HEK293 (cell line): ENCODE measurements around the gene SLC25A1.
A peak's percentile ranks its signal among the peaks of the same experiment; 100 is the strongest.

ENCODE experiments used
- FEZF1 ChIP-seq: fragments of 450-650 bp; formaldehyde crosslinking; IDR thresholded peaks from 2 replicates; pipeline ENCODE4 v1.5.1; 2016; ENCODE audit warnings: missing biosample characterization, missing genetic modification characterization
- GLI2 ChIP-seq: fragments of 450-650 bp; formaldehyde crosslinking; IDR thresholded peaks from 2 replicates; pipeline ENCODE4; 2017; ENCODE audit warnings: missing biosample characterization, missing genetic modification characterization, low read depth, borderline replicate concordance
- GLIS2 ChIP-seq: fragments of 450-650 bp; formaldehyde crosslinking; IDR thresholded peaks from 2 replicates; pipeline ENCODE4 v1.5.1; 2016; ENCODE audit warnings: missing biosample characterization, missing genetic modification characterization
- IKZF3 ChIP-seq: fragments of 450-650 bp; IDR thresholded peaks from 2 replicates; pipeline ENCODE4 v1.5.0; 2018; ENCODE audit warnings: missing biosample characterization, mild to moderate bottlenecking, missing genetic modification characterization, moderate library complexity
- KLF9 ChIP-seq: fragments of 450-650 bp; formaldehyde crosslinking; IDR thresholded peaks from 2 replicates; pipeline ENCODE4 v1.5.1; 2016; ENCODE audit warnings: missing biosample characterization, missing genetic modification characterization, low read depth
- PATZ1 ChIP-seq: fragments of 450-650 bp; formaldehyde crosslinking; IDR thresholded peaks from 2 replicates; pipeline ENCODE4 v1.5.1; 2016; ENCODE audit warnings: missing biosample characterization, missing genetic modification characterization
- SCRT1 ChIP-seq: fragments of 450-650 bp; formaldehyde crosslinking; IDR thresholded peaks from 2 replicates; pipeline ENCODE4 v1.5.1; 2016; ENCODE audit warnings: missing biosample characterization, missing genetic modification characterization, borderline replicate concordance
- YY1 ChIP-seq: fragments of 450-650 bp; formaldehyde crosslinking; IDR thresholded peaks from 2 replicates; pipeline ENCODE4 v1.5.1; 2018; ENCODE audit warnings: missing biosample characterization, missing genetic modification characterization
- ZBTB8A ChIP-seq: fragments of 450-650 bp; formaldehyde crosslinking; IDR thresholded peaks from 2 replicates; pipeline ENCODE4 v1.5.1; 2016; ENCODE audit warnings: missing biosample characterization, missing genetic modification characterization
- ZNF112 ChIP-seq: fragments of 450-650 bp; formaldehyde crosslinking; IDR thresholded peaks from 2 replicates; pipeline ENCODE4 v1.5.0; 2017; ENCODE audit warnings: missing biosample characterization, missing genetic modification characterization
- ZNF140 ChIP-seq: fragments of 450-650 bp; formaldehyde crosslinking; IDR thresholded peaks from 2 replicates; pipeline ENCODE4 v1.5.1; 2016; ENCODE audit warnings: missing biosample characterization, missing genetic modification characterization
- ZNF155 ChIP-seq: fragments of 450-650 bp; formaldehyde crosslinking; IDR thresholded peaks from 2 replicates; pipeline ENCODE4 v1.5.1; 2016; ENCODE audit warnings: missing biosample characterization, missing genetic modification characterization
- ZNF174 ChIP-seq: fragments of 450-650 bp; formaldehyde crosslinking; IDR thresholded peaks from 2 replicates; pipeline ENCODE4 v1.5.0; 2017; ENCODE audit warnings: missing biosample characterization, mild to moderate bottlenecking, missing genetic modification characterization
- ZNF23 ChIP-seq: fragments of 450-650 bp; formaldehyde crosslinking; IDR thresholded peaks from 2 replicates; pipeline ENCODE4 v1.5.1; 2016; ENCODE audit warnings: missing biosample characterization, missing genetic modification characterization, borderline replicate concordance
- ZNF292 ChIP-seq: fragments of 450-650 bp; formaldehyde crosslinking; IDR thresholded peaks from 2 replicates; pipeline ENCODE4 v1.5.1; 2016; ENCODE audit warnings: low read depth, missing biosample characterization, missing genetic modification characterization, borderline replicate concordance
- ZNF302 ChIP-seq: fragments of 450-650 bp; formaldehyde crosslinking; IDR thresholded peaks from 2 replicates; pipeline ENCODE4 v1.5.1; 2016; ENCODE audit warnings: missing biosample characterization, missing genetic modification characterization, low read depth
- ZNF311 ChIP-seq: fragments of 450-650 bp; formaldehyde crosslinking; IDR thresholded peaks from 2 replicates; pipeline ENCODE4 v1.5.1; 2017; ENCODE audit warnings: missing biosample characterization, missing genetic modification characterization, borderline replicate concordance
- ZNF335 ChIP-seq: fragments of 450-650 bp; formaldehyde crosslinking; conservative IDR thresholded peaks from 2 replicates; pipeline ENCODE4 v1.5.1; 2016; ENCODE audit warnings: missing biosample characterization, missing genetic modification characterization
- ZNF391 ChIP-seq: fragments of 450-650 bp; formaldehyde crosslinking; IDR thresholded peaks from 2 replicates; pipeline ENCODE4 v1.5.1; 2016; ENCODE audit warnings: low read depth, missing biosample characterization, missing genetic modification characterization, borderline replicate concordance
- ZNF404 ChIP-seq: fragments of 450-650 bp; formaldehyde crosslinking; IDR thresholded peaks from 2 replicates; pipeline ENCODE4 v1.5.1; 2017; ENCODE audit warnings: missing biosample characterization, missing genetic modification characterization
- ZNF426 ChIP-seq: fragments of 450-650 bp; formaldehyde crosslinking; IDR thresholded peaks from 2 replicates; pipeline ENCODE4 v1.5.1; 2017; ENCODE audit warnings: missing biosample characterization, missing genetic modification characterization, mild to moderate bottlenecking, inconsistent platforms, moderate library complexity
- ZNF514 ChIP-seq: fragments of 450-650 bp; formaldehyde crosslinking; IDR thresholded peaks from 2 replicates; pipeline ENCODE4 v1.5.1; 2016; ENCODE audit warnings: missing biosample characterization, missing genetic modification characterization
- ZNF548 ChIP-seq: fragments of 450-650 bp; formaldehyde crosslinking; IDR thresholded peaks from 2 replicates; pipeline ENCODE4 v1.5.1; 2016; ENCODE audit warnings: missing biosample characterization, missing genetic modification characterization
- ZNF610 ChIP-seq: fragments of 450-650 bp; formaldehyde crosslinking; IDR thresholded peaks from 2 replicates; pipeline ENCODE4 v1.5.1; 2016; ENCODE audit warnings: missing biosample characterization, missing genetic modification characterization, borderline replicate concordance
- ZNF621 ChIP-seq: fragments of 450-650 bp; formaldehyde crosslinking; IDR thresholded peaks from 2 replicates; pipeline ENCODE4 v1.5.1; 2017; ENCODE audit warnings: missing biosample characterization, missing genetic modification characterization
- ZNF623 ChIP-seq: fragments of 450-650 bp; formaldehyde crosslinking; IDR thresholded peaks from 2 replicates; pipeline ENCODE4 v1.5.1; 2016; ENCODE audit warnings: missing biosample characterization, missing genetic modification characterization
- ZNF624 ChIP-seq: fragments of 450-650 bp; formaldehyde crosslinking; IDR thresholded peaks from 2 replicates; pipeline ENCODE4 v1.5.1; 2017; ENCODE audit warnings: missing biosample characterization, missing genetic modification characterization
- ZNF626 ChIP-seq: fragments of 450-650 bp; sonication (Bioruptor Pico); formaldehyde crosslinking; IDR thresholded peaks from 2 replicates; pipeline ENCODE4 v1.5.1; 2018; ENCODE audit warnings: missing biosample characterization, missing genetic modification characterization, inconsistent platforms
- ZNF670 ChIP-seq: fragments of 450-650 bp; formaldehyde crosslinking; IDR thresholded peaks from 2 replicates; pipeline ENCODE4 v1.5.1; 2016; ENCODE audit warnings: missing biosample characterization, missing genetic modification characterization, low read depth
- ZNF747 ChIP-seq: fragments of 450-650 bp; formaldehyde crosslinking; IDR thresholded peaks from 2 replicates; pipeline ENCODE4 v1.5.1; 2016; ENCODE audit warnings: missing biosample characterization, missing genetic modification characterization
- ZNF776 ChIP-seq: fragments of 450-650 bp; formaldehyde crosslinking; IDR thresholded peaks from 2 replicates; pipeline ENCODE4 v1.5.0; 2017; ENCODE audit warnings: missing biosample characterization, missing genetic modification characterization, borderline replicate concordance
- ZNF791 ChIP-seq: fragments of 450-650 bp; formaldehyde crosslinking; IDR thresholded peaks from 2 replicates; pipeline ENCODE4 v1.5.1; 2016; ENCODE audit warnings: missing biosample characterization, missing genetic modification characterization
- TF ChIP-seq, protein P1 (sequence below): fragments of 450-650 bp; formaldehyde crosslinking; IDR thresholded peaks from 2 replicates; pipeline ENCODE4 v1.5.0; 2017; ENCODE audit warnings: missing biosample characterization, missing genetic modification characterization, borderline replicate concordance
- TF ChIP-seq, protein P2 (sequence below): fragments of 450-650 bp; formaldehyde crosslinking; IDR thresholded peaks from 2 replicates; pipeline ENCODE4 v1.5.1; 2016; ENCODE audit warnings: missing biosample characterization, missing genetic modification characterization

The SLC25A1 gene

DNA sequence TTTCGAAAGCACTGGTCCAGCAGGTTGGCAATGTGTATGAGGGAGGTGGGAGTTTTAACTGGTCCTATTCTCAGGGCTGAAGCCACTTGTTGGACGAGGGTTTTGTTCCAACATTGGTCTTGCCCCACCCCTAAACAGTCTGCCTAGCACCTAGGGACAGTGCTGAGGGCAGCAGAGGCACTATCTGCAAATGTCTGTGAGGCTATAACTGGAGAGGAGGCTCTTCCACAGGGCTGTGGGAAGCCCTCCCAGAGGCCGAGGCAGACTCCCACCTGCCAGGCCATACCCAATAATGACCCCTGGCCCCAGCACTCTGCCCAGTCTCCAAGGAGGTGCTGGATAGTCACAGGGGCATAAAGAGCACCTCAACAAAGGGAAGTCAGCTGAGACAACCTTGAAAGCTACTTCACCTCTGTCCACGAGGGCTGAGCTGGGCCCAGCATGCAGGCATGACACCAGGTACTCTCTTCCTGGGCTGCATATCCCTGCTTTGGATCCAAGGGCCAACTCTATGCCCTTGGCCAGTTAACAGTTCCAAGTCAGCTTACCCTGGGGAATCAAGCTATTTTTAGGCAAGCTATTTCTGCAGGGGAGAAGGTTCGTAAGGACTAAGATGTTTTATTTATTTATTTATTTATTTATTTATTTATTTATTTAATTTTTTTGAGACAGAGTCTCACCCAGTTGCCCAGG, 40.2 kb upstream of the SLC25A1 start (continued):
- no peak for TF ChIP-seq PATZ1 (tag by site-specific recombination)
- TF ChIP-seq, protein P1, sequence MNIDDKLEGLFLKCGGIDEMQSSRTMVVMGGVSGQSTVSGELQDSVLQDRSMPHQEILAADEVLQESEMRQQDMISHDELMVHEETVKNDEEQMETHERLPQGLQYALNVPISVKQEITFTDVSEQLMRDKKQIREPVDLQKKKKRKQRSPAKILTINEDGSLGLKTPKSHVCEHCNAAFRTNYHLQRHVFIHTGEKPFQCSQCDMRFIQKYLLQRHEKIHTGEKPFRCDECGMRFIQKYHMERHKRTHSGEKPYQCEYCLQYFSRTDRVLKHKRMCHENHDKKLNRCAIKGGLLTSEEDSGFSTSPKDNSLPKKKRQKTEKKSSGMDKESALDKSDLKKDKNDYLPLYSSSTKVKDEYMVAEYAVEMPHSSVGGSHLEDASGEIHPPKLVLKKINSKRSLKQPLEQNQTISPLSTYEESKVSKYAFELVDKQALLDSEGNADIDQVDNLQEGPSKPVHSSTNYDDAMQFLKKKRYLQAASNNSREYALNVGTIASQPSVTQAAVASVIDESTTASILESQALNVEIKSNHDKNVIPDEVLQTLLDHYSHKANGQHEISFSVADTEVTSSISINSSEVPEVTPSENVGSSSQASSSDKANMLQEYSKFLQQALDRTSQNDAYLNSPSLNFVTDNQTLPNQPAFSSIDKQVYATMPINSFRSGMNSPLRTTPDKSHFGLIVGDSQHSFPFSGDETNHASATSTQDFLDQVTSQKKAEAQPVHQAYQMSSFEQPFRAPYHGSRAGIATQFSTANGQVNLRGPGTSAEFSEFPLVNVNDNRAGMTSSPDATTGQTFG (tag by site-specific recombination): no peak
- TF ChIP-seq ZNF155: 0 out of 2 replicates have a peak, but pooled peaks have one; percentile 44
- peak; percentile 85 for TF ChIP-seq ZNF404 (tag by site-specific recombination)
- no peak for TF ChIP-seq GLIS2 (tag by site-specific recombination)
- no peak for TF ChIP-seq YY1 (tag by site-specific recombination)
- no peak for TF ChIP-seq ZNF548 (tag by site-specific recombination)
- TF ChIP-seq ZNF776 (tag by site-specific recombination): no peak
- peak; percentile 44; the same call in 1 of the 2 replicates for TF ChIP-seq ZNF292 (tag by site-specific recombination)
- no peak for TF ChIP-seq ZNF112 (tag by site-specific recombination)
- peak; percentile 42; the same call in 1 of the 2 replicates for TF ChIP-seq ZNF610
- no peak for TF ChIP-seq ZNF624 (tag by site-specific recombination)
- 0 out of 2 replicates have a peak, but pooled peaks have one; percentile 50 for TF ChIP-seq ZNF670 (tag by site-specific recombination)
- no peak for TF ChIP-seq ZNF335 (tag by site-specific recombination)
- no peak for TF ChIP-seq ZNF23
- TF ChIP-seq ZNF747 (tag by site-specific recombination): no peak
- TF ChIP-seq ZNF140 (tag by site-specific recombination): peak; percentile 92; the same call in 1 of the 2 replicates
- TF ChIP-seq ZNF302 (tag by site-specific recombination): 0 out of 2 replicates have a peak, but pooled peaks have one; percentile 61
- no peak for TF ChIP-seq ZNF174 (tag by site-specific recombination)
- TF ChIP-seq FEZF1: no peak
- peak; percentile 88 for TF ChIP-seq ZBTB8A
- TF ChIP-seq ZNF621: no peak
- TF ChIP-seq KLF9 (tag by site-specific recombination): no peak
- TF ChIP-seq ZNF626 (tag by site-specific recombination): no peak
- TF ChIP-seq SCRT1 (tag by site-specific recombination): peak; percentile 83
- peak; percentile 90 for TF ChIP-seq ZNF623 (tag by site-specific recombination)
- no peak for TF ChIP-seq ZNF311 (tag by site-specific recombination)
- TF ChIP-seq IKZF3: no peak
- TF ChIP-seq ZNF514: peak; percentile 90
- peak; percentile 98 for TF ChIP-seq ZNF426 (tag by site-specific recombination)
- peak; percentile 67; the same call in 1 of the 2 replicates for TF ChIP-seq GLI2 (tag by site-specific recombination)
- TF ChIP-seq ZNF791 (tag by site-specific recombination): peak; percentile 83; the same call in 1 of the 2 replicates
- no peak for TF ChIP-seq ZNF391 (tag by site-specific recombination)
- TF ChIP-seq, protein P2, sequence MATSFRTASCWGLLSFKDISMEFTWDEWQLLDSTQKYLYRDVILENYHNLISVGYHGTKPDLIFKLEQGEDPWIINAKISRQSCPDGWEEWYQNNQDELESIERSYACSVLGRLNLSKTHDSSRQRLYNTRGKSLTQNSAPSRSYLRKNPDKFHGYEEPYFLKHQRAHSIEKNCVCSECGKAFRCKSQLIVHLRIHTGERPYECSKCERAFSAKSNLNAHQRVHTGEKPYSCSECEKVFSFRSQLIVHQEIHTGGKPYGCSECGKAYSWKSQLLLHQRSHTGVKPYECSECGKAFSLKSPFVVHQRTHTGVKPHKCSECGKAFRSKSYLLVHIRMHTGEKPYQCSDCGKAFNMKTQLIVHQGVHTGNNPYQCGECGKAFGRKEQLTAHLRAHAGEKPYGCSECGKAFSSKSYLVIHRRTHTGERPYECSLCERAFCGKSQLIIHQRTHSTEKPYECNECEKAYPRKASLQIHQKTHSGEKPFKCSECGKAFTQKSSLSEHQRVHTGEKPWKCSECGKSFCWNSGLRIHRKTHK (tag by site-specific recombination): no peak
